Lung (tissue), 10 donors: ENCODE measurements around the gene DNAJC2. TPM values are rescaled to one million over a fixed set of nuclear protein-coding genes. Genes with fewer than 3 reads are reported as not detected.
"Not testable (repeated sequence)": the region's sequence is repeated elsewhere in the genome, so short reads cannot be mapped to it uniquely, and the experiment has no call there.

ENCODE experiments used
- ATAC-seq: fragments of 200-7000 bp; cut with Tn5 transposase; one replicate; pipeline ENCODE4 v1.9.1; 2020; ENCODE audit warnings: moderate number of reproducible peaks; ENCODE audit not compliant: insufficient read depth, low FRiP score
- DNase-seq, 3 donors: peaks; one replicate each; pipeline ENCODE4 v3.0.0-alpha.2; 2013 to 2017
- H3K27ac ChIP-seq, 2 donors: one replicate each; pipeline ENCODE4 v1.5.1; 2013; ENCODE audit warnings: mild to moderate bottlenecking in 2 of 2, moderate library complexity in 2 of 2, control low read depth in 1 of 2, inconsistent platforms in 1 of 2, low read depth in 1 of 2, low read length in 1 of 2
- H3K27me3 ChIP-seq, 3 donors: one replicate each; pipeline ENCODE4 v1.5.1; 2013; ENCODE audit warnings: low read length in 2 of 3; ENCODE audit not compliant: control insufficient read depth in 3 of 3, insufficient read depth in 3 of 3
- H3K36me3 ChIP-seq, 4 donors: one replicate each; pipeline ENCODE4 v1.5.1; 2013; ENCODE audit warnings: low read length in 4 of 4, mild to moderate bottlenecking in 1 of 4, moderate library complexity in 1 of 4; ENCODE audit not compliant: control insufficient read depth in 4 of 4, insufficient read depth in 4 of 4
- H3K4me1 ChIP-seq, 5 donors: one replicate each; pipeline ENCODE4 v1.5.1; 2013; ENCODE audit warnings: low read length in 5 of 5, mild to moderate bottlenecking in 2 of 5, moderate library complexity in 1 of 5; ENCODE audit not compliant: control insufficient read depth in 5 of 5, insufficient read depth in 5 of 5
- H3K4me3 ChIP-seq: one replicate; pipeline ENCODE4 v1.5.1; 2013; ENCODE audit warnings: mild to moderate bottlenecking, control low read depth, moderate library complexity
- H3K9ac ChIP-seq, 2 donors: one replicate each; pipeline ENCODE4 v1.5.1; 2013; ENCODE audit warnings: low read length in 2 of 2, control low read depth in 1 of 2; ENCODE audit not compliant: insufficient read depth in 1 of 2
- H3K9me3 ChIP-seq, 4 donors: one replicate each; pipeline ENCODE4 v1.5.1; 2013; ENCODE audit warnings: low read length in 3 of 4, mild to moderate bottlenecking in 1 of 4, moderate library complexity in 1 of 4; ENCODE audit not compliant: control insufficient read depth in 4 of 4, insufficient read depth in 3 of 4
- WGBS, 2 donors: extraction: QIAGEN DNeasy Blood & Tissue Kit; methylation state at CpG; one replicate each; pipeline ENCODE4 v1.1.7; 2013; 5-methylcytosine and 5-hydroxymethylcytosine counted together
- polyA plus RNA-seq, 2 donors: library from polyadenylated mRNA; stranded (reverse); fragments of 200-250 nt; gene quantifications; one replicate each; pipeline ENCODE4 v1.2.1, GENCODE V29; 2013
- total RNA-seq, 2 donors: library from RNA; depleted of rRNA in 1 of 2; stranded (reverse); fragments of >200 nt in 1 of 2; gene quantifications; one replicate each; pipeline ENCODE4 v1.2.1, GENCODE V29; 2014 to 2021
- donor health status: Bipolar disorder and iron deficiency.
- donor health status: healthy.
- donor health status: DM: yes; HTN: yes; CAD: no.

The DNAJC2 gene
- total and polyA plus RNA-seq, 4 donors, result 17.9 to 27.7 (median 20.0) TPM

DNA sequence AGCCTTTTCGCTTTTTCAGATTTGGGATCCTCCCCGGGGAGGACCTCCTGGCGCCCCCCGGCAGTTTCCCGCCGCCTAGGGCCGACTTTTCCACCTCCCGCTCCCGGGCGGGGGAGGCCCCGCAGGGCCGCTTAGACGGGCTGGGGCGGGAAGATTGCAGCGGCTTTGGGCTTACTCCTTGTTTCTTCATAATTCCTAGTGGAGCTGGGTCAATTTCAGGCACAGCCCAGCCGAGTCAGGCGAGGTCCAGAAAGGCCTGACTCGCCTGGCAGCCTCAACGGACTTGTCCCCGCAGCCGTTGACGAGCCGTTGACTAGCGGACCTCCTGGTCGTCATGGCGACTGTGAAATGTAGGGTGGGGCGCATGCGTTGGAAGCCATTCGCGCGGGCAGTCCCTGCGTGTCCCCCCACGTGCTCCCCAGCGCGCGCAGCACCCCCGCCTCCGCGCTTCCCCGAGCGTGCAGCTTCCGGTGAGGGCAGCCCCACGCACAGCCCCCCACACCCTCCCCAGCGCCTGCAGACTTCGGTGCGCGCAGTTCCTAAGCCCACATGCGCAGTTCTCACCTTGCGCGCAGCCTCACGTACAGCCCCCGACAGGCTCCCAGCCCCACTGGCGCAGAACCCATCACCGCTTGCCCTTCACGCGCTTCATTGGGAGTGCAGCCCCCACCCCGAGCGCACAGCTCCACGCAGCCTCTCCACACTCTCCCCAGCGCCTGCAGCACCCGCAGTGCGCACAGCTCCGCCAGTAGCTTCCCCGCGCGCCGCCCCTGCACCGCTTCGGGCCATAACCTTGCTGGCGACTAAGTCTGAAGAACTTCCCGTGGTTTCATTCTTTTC is 64.4 kb downstream of the DNAJC2 start:
- H3K27ac ChIP-seq, result peak overlapping the region in 1 of 2 donors; percentile 28
- peak; percentile 73 to 82 (median 75) for DNase-seq
- not testable (repeated sequence) for H3K27me3 ChIP-seq, H3K9me3 ChIP-seq, H3K4me1 ChIP-seq, H3K36me3 ChIP-seq
- peak overlapping the region; percentile 41 to 68 for H3K9ac ChIP-seq
- WGBS, 2 donors, result 0 to 1% methylated on average over 71 of the region's 71 CpGs
- peak; percentile 71 for ATAC-seq
- peak overlapping the region; percentile 53 for H3K4me3 ChIP-seq

- not testable (repeated sequence) for H3K27ac ChIP-seq, H3K4me1 ChIP-seq, H3K9me3 ChIP-seq, H3K27me3 ChIP-seq, H3K36me3 ChIP-seq, H3K4me3 ChIP-seq
- 1 to 2% methylated on average over 12 of the region's 12 CpGs for WGBS, 2 donors
- H3K9ac ChIP-seq, result peak overlapping the region; percentile 41 to 68
- ATAC-seq (peak; percentile 33), DNase-seq (peak in 2 of 3 donors; percentile 22 to 28)
Observed at GRCh38 chr7:103279636-103279962, 65.0 kb downstream of the DNAJC2 start.

DNA sequence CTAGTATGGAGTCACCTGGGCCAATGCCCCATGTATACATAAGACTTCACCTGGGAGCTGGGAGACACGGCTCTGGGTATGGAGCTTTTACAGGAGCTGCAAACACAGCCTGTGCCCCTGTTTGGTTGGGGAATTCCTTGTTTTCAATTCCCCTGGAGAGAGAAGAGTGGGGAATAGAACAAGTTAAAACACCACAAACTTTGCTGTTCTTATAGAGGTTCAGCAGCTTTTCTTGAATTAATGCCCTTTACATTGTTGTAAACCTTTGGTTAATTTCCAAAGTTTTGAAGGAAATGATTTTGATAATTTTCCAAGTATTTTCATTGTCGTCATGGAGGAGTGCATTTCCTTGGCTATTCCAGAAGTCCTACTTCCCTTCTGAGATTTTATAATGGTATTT is 66.4 kb downstream of the DNAJC2 start:
- WGBS, 2 donors, result 75 to 76% methylated on average over 2 of the region's 2 CpGs

GRCh38 chr7:103274867-103275266 is 69.7 kb downstream of the DNAJC2 start:
- not testable (repeated sequence) for H3K27ac ChIP-seq, H3K9ac ChIP-seq, H3K27me3 ChIP-seq, H3K4me1 ChIP-seq, ATAC-seq, H3K4me3 ChIP-seq, H3K9me3 ChIP-seq, H3K36me3 ChIP-seq, DNase-seq
- 98% methylated on average over 18 to 24 of the region's 24 CpGs for WGBS, 2 donors

More for the DNA sequence above, 66.4 kb downstream of the DNAJC2 start:
- not testable (repeated sequence) for H3K27me3 ChIP-seq, DNase-seq, H3K36me3 ChIP-seq, ATAC-seq, H3K27ac ChIP-seq, H3K4me1 ChIP-seq, H3K4me3 ChIP-seq, H3K9ac ChIP-seq, H3K9me3 ChIP-seq

GRCh38 chr7:103273374-103273773 is 71.2 kb downstream of the DNAJC2 start:
- H3K9ac ChIP-seq, H3K4me1 ChIP-seq, H3K27ac ChIP-seq, H3K27me3 ChIP-seq, H3K4me3 ChIP-seq, ATAC-seq, H3K9me3 ChIP-seq, H3K36me3 ChIP-seq: not testable (repeated sequence)
- WGBS, 2 donors, result 84 to 86% methylated on average over 6 of the region's 6 CpGs
- DNase-seq, result peak in 2 of 3 donors; percentile 13 to 29

GRCh38 chr7:103266229-103266628 is 78.3 kb downstream of the DNAJC2 start:
- 58 to 78% methylated on average over 2 of the region's 2 CpGs for WGBS, 2 donors
- not testable (repeated sequence) for H3K4me1 ChIP-seq, DNase-seq, H3K4me3 ChIP-seq, H3K36me3 ChIP-seq, H3K9me3 ChIP-seq, H3K27me3 ChIP-seq, ATAC-seq, H3K27ac ChIP-seq, H3K9ac ChIP-seq

- not testable (repeated sequence) for ATAC-seq, H3K9me3 ChIP-seq, H3K27ac ChIP-seq, H3K9ac ChIP-seq, DNase-seq, H3K36me3 ChIP-seq, H3K4me3 ChIP-seq, H3K27me3 ChIP-seq, H3K4me1 ChIP-seq
- WGBS, 2 donors, result 92 to 94% methylated on average over 2 of the region's 2 CpGs
Observed at GRCh38 chr7:103264054-103264453, 80.5 kb downstream of the DNAJC2 start.
